IMR-90 (cell line): ENCODE measurements around the gene RERE. TPM values are rescaled to one million over a fixed set of nuclear protein-coding genes. Genes with fewer than 3 reads are reported as not detected.

Experiments
- ATAC-seq: fragments of 200-7000 bp; cut with Tn5 transposase; 2 replicates; pipeline ENCODE4 v1.9.1; 2020; ENCODE audit warnings: low read depth, mild to moderate bottlenecking, moderate library complexity
- BruUV-seq: library from RNA; stranded (reverse); fragments of 400-500 nt; replicated peaks from 2 replicates; lab custom pipeline; 2021; lab: Mats Ljungman, UMichigan
- CTCF ChIA-PET: fragments of 300-600 bp; formaldehyde crosslinking; extraction: SDS; loops from one replicate; lab custom pipeline; 2021; ENCODE audit warnings: antibody characterized with exemption; lab: Yijun Ruan, JAX
- POLR2A ChIA-PET: fragments of 300-600 bp; sonication (Branson Sonifier 250); formaldehyde crosslinking; loops from one replicate; lab custom pipeline; 2022; ENCODE audit warnings: antibody characterized with exemption; ENCODE audit not compliant: unreplicated experiment; lab: Charles Lee
- DNase-seq: peaks from one replicate; pipeline ENCODE4 v3.0.0; 2013
- H2AFZ ChIP-seq: replicated peaks from 2 replicates; pipeline ENCODE3; 2013; ENCODE audit warnings: low read length, mild to moderate bottlenecking; ENCODE audit not compliant: poor library complexity
- H2AK5ac ChIP-seq: 2 replicates; pipeline ENCODE4 v1.6.1; 2013; ENCODE audit warnings: low read depth, low read length, inconsistent platforms
- H2AK9ac ChIP-seq: replicated peaks from 2 replicates; pipeline ENCODE3; 2013; ENCODE audit warnings: mild to moderate bottlenecking, low read depth, low read length, moderate library complexity; ENCODE audit not compliant: poor library complexity
- H2BK120ac ChIP-seq: 2 replicates; pipeline ENCODE4 v1.6.1; 2013; ENCODE audit warnings: low read depth, low read length, inconsistent platforms
- H2BK15ac ChIP-seq: 3 replicates; pipeline ENCODE4 v1.6.1; 2013; ENCODE audit warnings: low read depth, low read length, inconsistent platforms
- H2BK20ac ChIP-seq: 2 replicates; pipeline ENCODE4 v1.6.1; 2013; ENCODE audit warnings: low read depth, mild to moderate bottlenecking, inconsistent platforms, low read length, moderate library complexity
- H2BK5ac ChIP-seq: 2 replicates; pipeline ENCODE4 v1.6.1; 2013; ENCODE audit warnings: mild to moderate bottlenecking, low read depth, low read length, inconsistent platforms; ENCODE audit not compliant: poor library complexity, severe bottlenecking
- H3K14ac ChIP-seq: replicated peaks from 2 replicates; pipeline ENCODE4 v1.6.1; 2013; ENCODE audit warnings: low read depth, low read length, inconsistent platforms
- H3K18ac ChIP-seq: 2 replicates; pipeline ENCODE4 v1.6.1; 2013; ENCODE audit warnings: low read depth, low read length, control low read depth
- H3K23ac ChIP-seq: 2 replicates; pipeline ENCODE4 v1.6.1; 2013; ENCODE audit warnings: low read depth, low read length, inconsistent platforms
- H3K27ac ChIP-seq: 2 replicates; pipeline ENCODE4 v1.5.1; 2013; ENCODE audit warnings: mild to moderate bottlenecking, control low read depth, low read length; ENCODE audit not compliant: insufficient read depth
- H3K27me3 ChIP-seq: 2 replicates; pipeline ENCODE4 v1.6.1; 2013; ENCODE audit warnings: low read length; ENCODE audit not compliant: control insufficient read depth, insufficient read depth
- H3K36me3 ChIP-seq: 2 replicates; pipeline ENCODE4 v1.6.1; 2013; ENCODE audit warnings: low read length, mixed read lengths; ENCODE audit not compliant: control insufficient read depth, insufficient read depth
- H3K4ac ChIP-seq: 2 replicates; pipeline ENCODE4 v1.6.1; 2013; ENCODE audit warnings: low read depth, low read length, inconsistent platforms
- H3K4me1 ChIP-seq: 2 replicates; pipeline ENCODE4 v1.6.1; 2013; ENCODE audit warnings: low read length, mixed read lengths; ENCODE audit not compliant: control insufficient read depth, insufficient read depth
- H3K4me2 ChIP-seq: 2 replicates; pipeline ENCODE4 v1.6.1; 2013; ENCODE audit warnings: low read depth, mild to moderate bottlenecking, control low read depth, low read length, moderate library complexity
- H3K4me3 ChIP-seq: 2 replicates; pipeline ENCODE4 v1.5.1; 2013; ENCODE audit warnings: low read depth, mild to moderate bottlenecking, control low read depth, low read length, moderate library complexity; ENCODE audit not compliant: insufficient read depth
- H3K56ac ChIP-seq: 2 replicates; pipeline ENCODE4 v1.6.1; 2013; ENCODE audit warnings: low read length, inconsistent platforms; ENCODE audit not compliant: insufficient read depth; ENCODE audit errors: extremely low read depth
- H3K79me1 ChIP-seq, 2 experiments: 2 replicates each; pipeline ENCODE4 v1.6.1; 2013; ENCODE audit warnings: low read length in 2 of 2, inconsistent platforms in 1 of 2, low read depth in 1 of 2
- H3K9ac ChIP-seq: 2 replicates; pipeline ENCODE4 v1.6.1; 2013; ENCODE audit warnings: low read depth, low read length, control low read depth
- H3K9me1 ChIP-seq: 2 replicates; pipeline ENCODE4 v1.6.1; 2013; ENCODE audit warnings: low read length, inconsistent platforms; ENCODE audit not compliant: insufficient read depth
- H3K9me3 ChIP-seq: 2 replicates; pipeline ENCODE4 v1.6.1; 2013; ENCODE audit warnings: low read length; ENCODE audit not compliant: control insufficient read depth, insufficient read depth
- H4K20me1 ChIP-seq: 2 replicates; pipeline ENCODE4 v1.6.1; 2013; ENCODE audit warnings: low read length, inconsistent platforms; ENCODE audit not compliant: insufficient read depth
- H4K5ac ChIP-seq: 2 replicates; pipeline ENCODE4 v1.6.1; 2013; ENCODE audit warnings: mild to moderate bottlenecking, low read depth, low read length, control low read depth
- H4K8ac ChIP-seq, 2 experiments: 2 replicates each; pipeline ENCODE4 v1.6.1; 2013; ENCODE audit warnings: low read depth in 2 of 2, low read length in 2 of 2, control low read depth in 1 of 2, inconsistent platforms in 1 of 2
- H4K91ac ChIP-seq: 2 replicates; pipeline ENCODE4 v1.6.1; 2013; ENCODE audit warnings: low read depth, low read length, inconsistent platforms; ENCODE audit not compliant: insufficient read depth
- BHLHE40 ChIP-seq: fragments of 150-350 bp; IDR thresholded peaks from 2 replicates; pipeline ENCODE4 v1.6.1; 2016; ENCODE audit warnings: mild to moderate bottlenecking, low read depth, low read length
- CEBPB ChIP-seq: IDR thresholded peaks from 2 replicates; pipeline ENCODE4 v1.6.1; 2012; ENCODE audit warnings: low read depth, low read length, improper control_type of control experiment
- CHD1 ChIP-seq: IDR thresholded peaks from 2 replicates; pipeline ENCODE4 v1.6.1; 2012; ENCODE audit warnings: low read depth, low read length, improper control_type of control experiment
- ELK1 ChIP-seq: fragments of 150-350 bp; IDR thresholded peaks from 2 replicates; pipeline ENCODE4 v1.6.1; 2016; ENCODE audit warnings: low read depth, mild to moderate bottlenecking, low read length, moderate library complexity, borderline replicate concordance
- FOS ChIP-seq: fragments of 150-350 bp; IDR thresholded peaks from 2 replicates; pipeline ENCODE4 v1.6.1; 2016; ENCODE audit warnings: low read depth, low read length
- MAFK ChIP-seq: IDR thresholded peaks from 2 replicates; pipeline ENCODE4 v1.6.1; 2012; ENCODE audit warnings: low read depth, low read length, improper control_type of control experiment
- MAZ ChIP-seq: IDR thresholded peaks from 2 replicates; pipeline ENCODE4 v1.6.1; 2012; ENCODE audit warnings: low read depth, mild to moderate bottlenecking, low read length, improper control_type of control experiment, moderate library complexity, borderline replicate concordance
- MXI1 ChIP-seq: IDR thresholded peaks from 2 replicates; pipeline ENCODE4 v1.6.1; 2012; ENCODE audit warnings: low read depth, mild to moderate bottlenecking, low read length, moderate library complexity, borderline replicate concordance
- NFE2L2 ChIP-seq: fragments of 150-350 bp; IDR thresholded peaks from 2 replicates; pipeline ENCODE4 v1.6.1; 2016; ENCODE audit warnings: low read depth, mild to moderate bottlenecking, low read length
- POLR2A ChIP-seq: IDR thresholded peaks from 2 replicates; pipeline ENCODE4 v1.6.1; 2012; ENCODE audit warnings: mild to moderate bottlenecking, low read depth, low read length
- RAD21 ChIP-seq: IDR thresholded peaks from 2 replicates; pipeline ENCODE4 v1.6.1; 2012; ENCODE audit warnings: low read length, improper control_type of control experiment
- RFX5 ChIP-seq: IDR thresholded peaks from 2 replicates; pipeline ENCODE4 v1.8.0; 2012; ENCODE audit warnings: low read depth, mild to moderate bottlenecking, low read length, moderate library complexity
- SMC3 ChIP-seq: fragments of 150-350 bp; IDR thresholded peaks from 2 replicates; pipeline ENCODE4 v1.6.1; 2016; ENCODE audit warnings: low read depth, mild to moderate bottlenecking, antibody characterized with exemption, low read length, moderate library complexity
- WGBS, 2 experiments: methylation state at CpG; one replicate each; pipeline versions ENCODE4 v1.1.5 to v1.1.7; 2013; ENCODE audit warnings: missing lambda C conversion rate in 2 of 2; ENCODE audit not compliant: insufficient read length in 1 of 2; ENCODE audit errors: extremely low coverage in 2 of 2; 5-methylcytosine and 5-hydroxymethylcytosine counted together
- dilution Hi-C: fragments of 300-500 bp; cut with HindIII; formaldehyde crosslinking; loops from one replicate; pipeline ENCODE4 v1.14.3; 2018; ENCODE audit warnings: low sequenced_read_pairs; ENCODE audit not compliant: unreplicated experiment
- in situ Hi-C: fragments of 300-500 bp; cut with MboI; formaldehyde crosslinking; loops from 3 replicates; pipeline ENCODE4 v1.14.3; 2019; ENCODE audit warnings: low sequenced_read_pairs, inconsistent platforms, mixed read lengths
- intact Hi-C: fragments of 100-400 bp; cut with micrococcal nuclease; formaldehyde crosslinking; loops from 2 replicates; pipeline ENCODE4 v1.10.0; 2022
- polyA plus RNA-seq, 3 experiments: library from polyadenylated mRNA; depleted of rRNA; stranded (reverse); fragments of >200 nt; gene quantifications; 2 replicates each; pipeline ENCODE4 v1.2.3, GENCODE V29; 2012; ENCODE audit warnings: low replicate concordance in 1 of 3
- total RNA-seq: library from RNA; depleted of rRNA; stranded (reverse); fragments of >200 nt; gene quantifications from 2 replicates; pipeline ENCODE4 v1.2.3, GENCODE V29; 2012
- TF ChIP-seq, protein P1 (sequence below): conservative IDR thresholded peaks from 2 replicates; pipeline ENCODE4 v1.5.1; 2012; ENCODE audit warnings: mild to moderate bottlenecking, low read depth, low read length, improper control_type of control experiment

The RERE gene
- total and polyA plus RNA-seq, 2 of the 4 experiments (the other 2 are of a cell fraction), result 11.5 to 25.1 TPM

GRCh38 chr1:8303141-8303540, 514.3 kb downstream of the RERE start:
- no peak overlapping the region for H2AFZ ChIP-seq
- in situ Hi-C loops (loop anchor here (25.0 kb wide), 1 partner anchor 641 kb away; no protein-coding TSS in a partner anchor), dilution Hi-C loops (loop anchor here (25.0 kb wide), 1 partner anchor 291 kb away; no protein-coding TSS in a partner anchor), intact Hi-C loops (no loop called here)
- H2AK9ac ChIP-seq, result no peak overlapping the region
- no peak overlapping the region for H3K4me3 ChIP-seq
- 100% methylated on average over 3 of the region's 3 CpGs; no CpG with 5 or more reads in 1 of the 2 experiments for WGBS, 2 experiments
- H2BK120ac ChIP-seq, result peak overlapping the region; percentile 78
- no peak overlapping the region; the same call in 1 of the 3 replicates for H2BK15ac ChIP-seq
- H3K79me1 ChIP-seq, result no peaks in the 10 kb centered on the region
- H3K9me1 ChIP-seq, result no peaks in the 10 kb centered on the region
- H2BK5ac ChIP-seq, result peak overlapping the region; percentile 74
- peaks cover 4% of the 10 kb centered on the region for H3K4me1 ChIP-seq
- H3K9ac ChIP-seq, result no peak overlapping the region
- peak overlapping the region; percentile 55; the same call in 1 of the 2 replicates for H3K4ac ChIP-seq
- peak overlapping the region; percentile 18; the same call in 1 of the 2 replicates for H2AK5ac ChIP-seq
- H3K18ac ChIP-seq, result peak overlapping the region; percentile 87
- TF ChIP-seq FOS, result no peak; the same call in 1 of the 2 replicates
- TF ChIP-seq ELK1, result no peak
- TF ChIP-seq, protein P1, sequence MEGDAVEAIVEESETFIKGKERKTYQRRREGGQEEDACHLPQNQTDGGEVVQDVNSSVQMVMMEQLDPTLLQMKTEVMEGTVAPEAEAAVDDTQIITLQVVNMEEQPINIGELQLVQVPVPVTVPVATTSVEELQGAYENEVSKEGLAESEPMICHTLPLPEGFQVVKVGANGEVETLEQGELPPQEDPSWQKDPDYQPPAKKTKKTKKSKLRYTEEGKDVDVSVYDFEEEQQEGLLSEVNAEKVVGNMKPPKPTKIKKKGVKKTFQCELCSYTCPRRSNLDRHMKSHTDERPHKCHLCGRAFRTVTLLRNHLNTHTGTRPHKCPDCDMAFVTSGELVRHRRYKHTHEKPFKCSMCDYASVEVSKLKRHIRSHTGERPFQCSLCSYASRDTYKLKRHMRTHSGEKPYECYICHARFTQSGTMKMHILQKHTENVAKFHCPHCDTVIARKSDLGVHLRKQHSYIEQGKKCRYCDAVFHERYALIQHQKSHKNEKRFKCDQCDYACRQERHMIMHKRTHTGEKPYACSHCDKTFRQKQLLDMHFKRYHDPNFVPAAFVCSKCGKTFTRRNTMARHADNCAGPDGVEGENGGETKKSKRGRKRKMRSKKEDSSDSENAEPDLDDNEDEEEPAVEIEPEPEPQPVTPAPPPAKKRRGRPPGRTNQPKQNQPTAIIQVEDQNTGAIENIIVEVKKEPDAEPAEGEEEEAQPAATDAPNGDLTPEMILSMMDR, result no peak
- TF ChIP-seq POLR2A, result no peak
- TF ChIP-seq MAZ, result no peak
- no peak for TF ChIP-seq CEBPB
- TF ChIP-seq SMC3, result no peak
- TF ChIP-seq RFX5, result no peak
- no peak for TF ChIP-seq MXI1
- TF ChIP-seq MAFK, result no peak
- TF ChIP-seq BHLHE40, result no peak
- no peak for TF ChIP-seq NFE2L2
- TF ChIP-seq CHD1, result no peak
- no peak for TF ChIP-seq RAD21
- ChIA-PET POLR2A (interaction anchor here (0.6 kb wide), 1 partner anchor 328 kb away, joined by 4 read pairs; no protein-coding TSS in a partner anchor), CTCF (interaction anchor here (0.5 to 1.3 kb wide), 7 partner anchors 9 to 338 kb away, joined by 3 to 4 read pairs (median 3); no protein-coding TSS in a partner anchor)
- H3K56ac ChIP-seq, result no peak overlapping the region
- H3K14ac ChIP-seq, result peak overlapping the region; percentile 45; the same call in 1 of the 2 replicates
- H4K8ac ChIP-seq, result peak overlapping the region; percentile 10 to 69; a peak in 3 of 4 replicates
- peak overlapping the region; percentile 71 for H4K91ac ChIP-seq
- H3K36me3 ChIP-seq, result no peaks in the 10 kb centered on the region
- no peak overlapping the region for H3K23ac ChIP-seq
- H2BK20ac ChIP-seq, result peak overlapping the region; percentile 75; the same call in 1 of the 2 replicates
- no TSS peak for BruUV-seq
- no peaks in the 10 kb centered on the region for H3K27me3 ChIP-seq
- H3K4me2 ChIP-seq, result peak overlapping the region; percentile 41; the same call in 1 of the 2 replicates
- ATAC-seq (peak; percentile 91), DNase-seq (peak; percentile 91)
- peak overlapping the region; percentile 85 for H4K5ac ChIP-seq
- H3K27ac ChIP-seq, result peak overlapping the region; percentile 87; the same call in 1 of the 2 replicates
- no peaks in the 10 kb centered on the region for H3K9me3 ChIP-seq
- no peaks in the 10 kb centered on the region for H4K20me1 ChIP-seq
